Activated CD4-positive, alpha-beta T cell treated with anti-CD3 and anti-CD28 coated beads, Interleukin-2, amount 10 ng/mL, durations not matched to agents 7 days and 5 days (primary cell): ENCODE data around the gene SCUBE1. TPM values are rescaled to one million over a fixed set of nuclear protein-coding genes. Genes with fewer than 3 reads are reported as not detected.

Experiments
- CTCF ChIA-PET: fragments of 350-600 bp; sonication (Branson Sonifier 250); formaldehyde crosslinking; loops from one replicate; lab custom pipeline; 2021; ENCODE audit warnings: antibody characterized with exemption; lab: Charles Lee
- POLR2A ChIA-PET: fragments of 350-600 bp; sonication (Branson Sonifier 250); formaldehyde crosslinking; loops from one replicate; lab custom pipeline; 2021; ENCODE audit warnings: antibody characterized with exemption; lab: Charles Lee
- DNase-seq: peaks from one replicate; pipeline ENCODE4 v3.0.0-alpha.2; 2020
- H3K27ac Mint-ChIP-seq: one replicate; pipeline ENCODE4 v1.8.0; 2021; ENCODE audit warnings: mild to moderate bottlenecking, moderate library complexity, mixed read lengths
- H3K27me3 Mint-ChIP-seq: one replicate; pipeline ENCODE4 v1.8.0; 2021; ENCODE audit warnings: mixed read lengths
- H3K36me3 Mint-ChIP-seq: one replicate; pipeline ENCODE4 v1.8.0; 2021; ENCODE audit warnings: low read depth, mixed read lengths
- H3K4me1 Mint-ChIP-seq: one replicate; pipeline ENCODE4 v1.8.0; 2021; ENCODE audit warnings: mixed read lengths
- H3K4me3 Mint-ChIP-seq: one replicate; pipeline ENCODE4 v1.8.0; 2021; ENCODE audit warnings: mild to moderate bottlenecking, moderate library complexity, mixed read lengths
- H3K9me3 Mint-ChIP-seq: one replicate; pipeline ENCODE4 v1.8.0; 2021; ENCODE audit warnings: mixed read lengths
- total RNA-seq, 2 experiments: library from RNA; stranded (reverse); gene quantifications; one replicate each; pipeline ENCODE4 v1.2.3, GENCODE V29; 2021

SCUBE1 gene
- total RNA-seq, 2 experiments from 2014 or later: not detected

DNA sequence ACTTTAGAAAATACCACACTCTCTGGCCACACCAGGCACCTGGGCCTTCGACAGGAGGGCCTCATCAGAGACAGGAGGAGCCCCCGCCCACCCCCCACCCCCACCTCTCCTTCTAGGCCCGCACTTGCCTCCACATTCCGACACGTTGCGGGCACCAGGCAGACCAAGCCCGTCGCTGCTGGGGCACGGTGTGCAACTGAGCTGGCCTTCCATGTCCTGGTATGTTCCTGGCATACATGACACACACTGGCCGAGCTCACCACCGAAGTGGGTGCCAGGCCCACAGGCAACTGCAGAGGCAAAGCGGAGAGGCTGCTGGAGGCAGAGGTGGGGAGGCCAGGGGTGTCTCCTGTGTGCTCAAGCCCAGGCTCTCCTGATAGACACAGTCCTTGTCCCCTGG is 129.2 kb downstream of the SCUBE1 start:
- Mint-ChIP-seq H3K36me3 (no peaks in the 10 kb centered on the region), H3K27me3 (no peaks in the 10 kb centered on the region), H3K9me3 (no peaks in the 10 kb centered on the region), H3K27ac (no peak overlapping the region), H3K4me3 (no peak overlapping the region), H3K4me1 (no peaks in the 10 kb centered on the region)
- POLR2A ChIA-PET: no interaction called here
- CTCF ChIA-PET: interaction anchor here (1.6 kb wide), 1 partner anchor 9 kb away, joined by 3 read pairs; no protein-coding TSS in a partner anchor
- DNase-seq: no peak

GRCh38 chr22:43213051-43213450 is 130.1 kb downstream of the SCUBE1 start:
- no peaks in the 10 kb centered on the region for H3K9me3 Mint-ChIP-seq
- no peaks in the 10 kb centered on the region for H3K36me3 Mint-ChIP-seq
- ChIA-PET POLR2A (no interaction called here), CTCF (interaction anchor here (1.6 kb wide), 1 partner anchor 10 kb away, joined by 3 read pairs; no protein-coding TSS in a partner anchor)
- H3K27ac Mint-ChIP-seq: no peak overlapping the region
- no peaks in the 10 kb centered on the region for H3K4me1 Mint-ChIP-seq
- no peaks in the 10 kb centered on the region for H3K27me3 Mint-ChIP-seq
- H3K4me3 Mint-ChIP-seq: no peak overlapping the region
- DNase-seq: no peak

DNA sequence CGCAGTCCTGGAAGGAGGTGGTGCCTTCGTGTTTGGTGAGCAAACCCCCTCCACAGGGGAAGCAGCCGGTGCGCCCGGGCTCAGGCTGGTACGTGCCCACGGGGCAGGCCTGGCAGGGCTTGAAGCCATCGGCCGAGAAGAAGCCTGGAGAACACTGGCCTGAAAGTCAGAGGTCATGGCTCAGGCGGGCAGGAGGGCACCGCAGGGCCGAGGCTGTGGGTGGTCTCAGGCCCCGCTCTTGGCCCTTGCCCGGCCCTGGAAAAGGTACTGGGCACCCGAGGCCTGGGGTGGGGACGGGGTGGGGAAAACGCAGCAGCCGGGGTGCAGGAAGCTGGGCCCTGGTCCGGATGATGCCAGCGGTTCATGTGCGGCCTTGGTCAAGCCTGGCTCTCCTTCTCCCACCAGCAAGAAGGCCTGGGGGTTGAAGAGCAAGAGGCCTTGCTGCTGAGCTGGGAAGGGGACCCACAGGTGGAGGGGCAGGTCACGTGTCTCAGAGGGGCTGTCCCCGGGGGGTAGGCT is 130.7 kb downstream of the SCUBE1 start:
- ChIA-PET CTCF (interaction anchor here (0.7 to 1.6 kb wide), 2 partner anchors 10 to 25 kb away, joined by 3 read pairs; partner anchors contain the start of gene TTLL12), POLR2A (no interaction called here)
- Mint-ChIP-seq H3K4me3 (no peak overlapping the region), H3K27ac (no peak overlapping the region), H3K9me3 (no peaks in the 10 kb centered on the region), H3K36me3 (no peaks in the 10 kb centered on the region), H3K4me1 (no peaks in the 10 kb centered on the region), H3K27me3 (no peaks in the 10 kb centered on the region)
- DNase-seq: no peak

- Mint-ChIP-seq H3K27ac (no peak overlapping the region), H3K4me1 (no peaks in the 10 kb centered on the region), H3K9me3 (no peaks in the 10 kb centered on the region), H3K4me3 (no peak overlapping the region), H3K27me3 (no peaks in the 10 kb centered on the region), H3K36me3 (no peaks in the 10 kb centered on the region)
- no peak for DNase-seq
- ChIA-PET CTCF (interaction anchor here (0.7 kb wide), 1 partner anchor 25 kb away, joined by 3 read pairs; the partner anchor contains the start of gene TTLL12), POLR2A (no interaction called here)
These were observed 131.2 kb downstream of the SCUBE1 start for GRCh38 chr22:43211941-43212433.

- H3K9me3 Mint-ChIP-seq: no peaks in the 10 kb centered on the region
- no peak overlapping the region for H3K27ac Mint-ChIP-seq
- ChIA-PET CTCF (no interaction called here), POLR2A (no interaction called here)
- no peaks in the 10 kb centered on the region for H3K27me3 Mint-ChIP-seq
- H3K36me3 Mint-ChIP-seq: no peaks in the 10 kb centered on the region
- H3K4me1 Mint-ChIP-seq: peaks cover 2% of the 10 kb centered on the region
- no peak for DNase-seq
- no peak overlapping the region for H3K4me3 Mint-ChIP-seq
These were observed 132.3 kb downstream of the SCUBE1 start for GRCh38 chr22:43210631-43211515.

- no peak for DNase-seq
- ChIA-PET POLR2A (no interaction called here), CTCF (no interaction called here)
- H3K36me3 Mint-ChIP-seq: no peaks in the 10 kb centered on the region
- no peak overlapping the region for H3K27ac Mint-ChIP-seq
- H3K4me3 Mint-ChIP-seq: no peak overlapping the region
- peaks cover 2% of the 10 kb centered on the region for H3K4me1 Mint-ChIP-seq
- no peaks in the 10 kb centered on the region for H3K9me3 Mint-ChIP-seq
- H3K27me3 Mint-ChIP-seq: no peaks in the 10 kb centered on the region
These were observed 133.2 kb downstream of the SCUBE1 start for GRCh38 chr22:43209971-43210370.

GRCh38 chr22:43209523-43209890 is 133.7 kb downstream of the SCUBE1 start:
- no peak for DNase-seq
- POLR2A ChIA-PET: no interaction called here
- Mint-ChIP-seq H3K27ac (no peak overlapping the region), H3K4me3 (no peak overlapping the region), H3K4me1 (peaks cover 2% of the 10 kb centered on the region), H3K36me3 (no peaks in the 10 kb centered on the region), H3K27me3 (no peaks in the 10 kb centered on the region), H3K9me3 (no peaks in the 10 kb centered on the region)
- CTCF ChIA-PET: no interaction called here

DNA sequence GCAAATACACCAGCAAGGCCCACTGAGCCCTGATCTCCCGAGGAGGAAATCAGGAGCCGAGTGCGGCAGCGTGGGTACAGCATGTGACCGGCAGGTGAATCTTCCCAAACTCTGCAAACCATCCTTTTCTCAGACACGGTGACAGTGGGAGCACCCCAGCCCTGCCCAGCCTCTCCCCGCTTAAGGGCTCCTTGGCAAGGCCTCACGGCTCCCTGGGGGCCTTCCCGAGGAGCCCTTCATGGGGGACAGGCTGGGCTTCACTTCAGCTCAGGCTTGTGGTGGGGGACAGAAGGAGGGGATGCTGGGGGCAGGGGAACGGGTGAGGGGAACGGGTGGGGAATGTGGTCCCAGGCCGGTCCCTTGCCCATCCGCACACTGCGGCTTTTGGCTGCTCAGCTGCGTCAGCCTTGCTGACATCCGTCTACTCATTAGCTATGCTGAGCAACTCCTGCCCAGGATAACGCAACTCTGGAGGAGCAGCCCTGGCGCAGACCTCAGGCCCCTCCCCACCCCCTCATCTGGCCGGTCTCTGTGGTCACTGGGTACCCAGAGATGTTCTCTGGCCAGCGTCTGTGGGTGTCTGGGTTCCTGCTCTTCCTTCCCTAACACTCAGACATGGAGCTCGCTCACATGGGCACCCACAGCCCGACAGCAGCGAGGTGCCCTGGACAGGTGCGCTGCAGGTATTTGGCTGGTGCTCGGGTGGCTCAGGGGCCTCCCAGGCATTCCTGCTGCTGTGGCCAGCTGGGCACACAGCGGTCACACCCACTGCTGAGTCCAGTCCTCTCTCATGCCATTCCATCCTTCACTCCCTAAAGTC is 134.3 kb downstream of the SCUBE1 start:
- ChIA-PET CTCF (no interaction called here), POLR2A (no interaction called here)
- Mint-ChIP-seq H3K27ac (no peak overlapping the region), H3K9me3 (no peaks in the 10 kb centered on the region), H3K4me1 (peaks cover 2% of the 10 kb centered on the region), H3K27me3 (no peaks in the 10 kb centered on the region), H3K4me3 (no peak overlapping the region), H3K36me3 (no peaks in the 10 kb centered on the region)
- no peak for DNase-seq

DNA sequence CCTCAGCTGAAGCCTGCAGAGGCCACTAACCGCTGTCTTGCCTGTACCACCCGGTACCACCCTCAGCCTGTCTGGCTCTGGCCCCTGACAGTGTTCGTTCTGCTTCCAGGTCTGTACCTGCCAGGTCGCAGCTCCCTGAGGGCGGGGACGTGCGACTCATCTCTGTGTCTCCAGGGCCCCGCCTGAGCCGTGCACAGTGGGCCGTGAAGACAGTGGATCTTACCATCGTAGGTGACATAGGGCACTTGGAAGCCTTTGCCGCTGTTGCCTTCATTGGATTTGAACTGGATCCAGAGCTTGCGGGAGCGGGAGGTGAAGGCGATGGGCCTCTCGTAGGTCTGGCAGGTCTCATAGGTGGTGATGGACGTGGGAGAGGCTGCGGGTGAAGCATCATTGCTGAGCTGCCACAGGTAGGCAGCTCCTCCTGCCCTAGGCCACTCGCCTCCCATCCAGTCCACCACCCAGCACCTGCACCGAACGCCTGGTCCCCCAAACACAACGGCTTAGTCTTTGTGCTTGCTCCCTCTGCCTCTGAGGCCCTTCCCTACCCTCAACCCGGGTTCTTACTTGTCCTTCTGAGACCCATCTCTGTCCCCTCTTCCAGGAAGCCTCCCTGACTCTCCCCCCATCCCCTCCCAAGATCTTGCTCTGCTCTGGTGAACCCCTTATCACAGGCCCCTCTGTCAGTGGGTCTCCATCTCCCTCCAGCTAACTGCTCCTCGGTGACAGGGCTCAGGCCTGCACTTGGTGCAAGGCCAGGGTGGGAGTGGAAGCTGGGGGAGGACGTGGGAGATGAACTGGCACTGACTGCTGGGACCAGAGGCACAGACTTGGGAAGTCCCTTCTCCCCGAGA is 135.1 kb downstream of the SCUBE1 start:
- Mint-ChIP-seq H3K27me3 (no peaks in the 10 kb centered on the region), H3K4me1 (peaks cover 2% of the 10 kb centered on the region), H3K27ac (no peak overlapping the region), H3K4me3 (no peak overlapping the region), H3K9me3 (no peaks in the 10 kb centered on the region), H3K36me3 (no peaks in the 10 kb centered on the region)
- POLR2A ChIA-PET: no interaction called here
- CTCF ChIA-PET: no interaction called here
- DNase-seq: no peak

- no peaks in the 10 kb centered on the region for H3K9me3 Mint-ChIP-seq
- no peaks in the 10 kb centered on the region for H3K27me3 Mint-ChIP-seq
- H3K36me3 Mint-ChIP-seq: no peaks in the 10 kb centered on the region
- no peak for DNase-seq
- ChIA-PET CTCF (no interaction called here), POLR2A (no interaction called here)
- H3K4me3 Mint-ChIP-seq: no peak overlapping the region
- peaks cover 2% of the 10 kb centered on the region for H3K4me1 Mint-ChIP-seq
- no peak overlapping the region for H3K27ac Mint-ChIP-seq
These were observed 135.8 kb downstream of the SCUBE1 start for GRCh38 chr22:43207386-43207785.

DNA sequence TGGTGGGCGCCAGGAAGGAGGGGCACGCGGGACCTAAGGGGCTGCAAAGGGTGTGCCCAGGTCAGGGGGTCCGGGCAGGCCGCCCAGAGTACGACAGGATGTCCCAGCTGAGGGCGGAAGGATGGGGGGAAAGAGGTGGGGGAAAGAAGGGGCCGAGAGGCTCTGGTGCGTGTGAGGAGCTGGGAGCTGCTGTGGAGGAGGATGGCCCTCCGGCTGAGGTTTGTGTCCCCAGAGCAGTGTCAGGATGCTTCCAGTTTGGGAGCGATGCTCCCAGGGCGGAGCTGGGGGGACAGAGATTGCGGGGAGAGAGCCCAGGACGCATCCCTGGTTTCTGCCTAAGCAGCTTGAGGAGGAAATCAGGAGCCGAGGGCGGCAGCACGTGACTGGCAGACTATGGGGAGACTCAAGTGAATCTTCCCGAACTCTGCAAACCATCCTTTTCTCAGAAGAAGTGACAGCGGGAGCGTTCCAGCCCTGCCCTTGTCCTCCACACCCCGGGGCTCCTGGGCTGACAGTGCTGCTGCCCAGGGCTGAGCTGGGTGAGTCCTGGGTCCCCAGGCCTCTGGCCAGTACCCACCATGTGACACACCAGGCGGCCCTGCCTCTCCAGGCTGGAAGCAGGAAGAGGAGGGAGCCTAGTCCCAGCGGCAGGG is 136.5 kb downstream of the SCUBE1 start:
- Mint-ChIP-seq H3K4me1 (peaks cover 2% of the 10 kb centered on the region), H3K36me3 (no peaks in the 10 kb centered on the region), H3K27ac (peak overlapping the region; percentile 25), H3K4me3 (no peak overlapping the region), H3K9me3 (no peaks in the 10 kb centered on the region), H3K27me3 (no peaks in the 10 kb centered on the region)
- ChIA-PET POLR2A (no interaction called here), CTCF (no interaction called here)
- no peak for DNase-seq
